ENCODE data around the gene TLE7.

The TLE7 gene

GRCh38 chr16:71441348-71442050 is 355 bp downstream of the TLE7 start:
- no peak overlapping the region for H3K4me2 ChIP-seq (ENCODE audit: low read length)
- TF ChIP-seq EZH2phosphoT487 (IDR thresholded peaks at IDR 0.05; ENCODE audit: low read depth) (no peak), CTCF (IDR thresholded peaks at IDR 0.05; ENCODE audit: low read depth, low read length) (no peak)
- H3K36me3 ChIP-seq (replicated peaks; ENCODE audit: low read depth, low read length), result no peaks in the 10 kb centered on the region
- no peaks in the 10 kb centered on the region for H4K20me1 ChIP-seq (ENCODE audit: insufficient read depth, low read length)
- H3K4me1 ChIP-seq (ENCODE audit: low read length), result no peaks in the 10 kb centered on the region
- H3K4me3 ChIP-seq (ENCODE audit: low read length), result no peak overlapping the region
- H2AFZ ChIP-seq (ENCODE audit: low read depth, low read length), result no peak overlapping the region
- H3K9me3 ChIP-seq (ENCODE audit: insufficient read depth, low read length), result no peaks in the 10 kb centered on the region
- H3K27me3 ChIP-seq (ENCODE audit: low read depth, low read length), result 0 out of 2 replicates have a peak, but pooled peaks cover 14% of the 10 kb centered on the region
- H3K79me2 ChIP-seq (ENCODE audit: low read length), result no peaks in the 10 kb centered on the region
- no peak overlapping the region for H3K9ac ChIP-seq (ENCODE audit: low read length)
- H3K27ac ChIP-seq (ENCODE audit: low read length), result no peak overlapping the region

- Histone ChIP-seq H3K9ac (ENCODE audit: low read length) (no peak overlapping the region), H4K20me1 (ENCODE audit: insufficient read depth, low read length) (no peaks in the 10 kb centered on the region), H3K4me1 (ENCODE audit: low read length) (no peaks in the 10 kb centered on the region), H3K36me3 (replicated peaks; ENCODE audit: low read depth, low read length) (no peaks in the 10 kb centered on the region), H3K4me3 (ENCODE audit: low read length) (no peak overlapping the region), H2AFZ (ENCODE audit: low read depth, low read length) (no peak overlapping the region), H3K4me2 (ENCODE audit: low read length) (no peak overlapping the region), H3K27me3 (ENCODE audit: low read depth, low read length) (0 out of 2 replicates have a peak, but pooled peaks cover 14% of the 10 kb centered on the region), H3K9me3 (ENCODE audit: insufficient read depth, low read length) (no peaks in the 10 kb centered on the region), H3K27ac (ENCODE audit: low read length) (no peak overlapping the region), H3K79me2 (ENCODE audit: low read length) (no peaks in the 10 kb centered on the region)
- no peak for TF ChIP-seq EZH2phosphoT487 (IDR thresholded peaks at IDR 0.05; ENCODE audit: low read depth)
- TF ChIP-seq CTCF (IDR thresholded peaks at IDR 0.05; ENCODE audit: low read depth, low read length), result peak; percentile 56
These were observed 1.0 kb downstream of the TLE7 start for GRCh38 chr16:71440669-71441347.

GRCh38 chr16:71439523-71439922 is 2.3 kb downstream of the TLE7 start:
- no peaks in the 10 kb centered on the region for H4K20me1 ChIP-seq (ENCODE audit: insufficient read depth, low read length)
- TF ChIP-seq EZH2phosphoT487 (IDR thresholded peaks at IDR 0.05; ENCODE audit: low read depth) (no peak), CTCF (IDR thresholded peaks at IDR 0.05; ENCODE audit: low read depth, low read length) (no peak)
- no peaks in the 10 kb centered on the region for H3K9me3 ChIP-seq (ENCODE audit: insufficient read depth, low read length)
- H3K4me2 ChIP-seq (ENCODE audit: low read length), result no peak overlapping the region
- no peaks in the 10 kb centered on the region for H3K4me1 ChIP-seq (ENCODE audit: low read length)
- no peak overlapping the region for H3K4me3 ChIP-seq (ENCODE audit: low read length)
- H3K9ac ChIP-seq (ENCODE audit: low read length), result no peak overlapping the region
- no peaks in the 10 kb centered on the region for H3K36me3 ChIP-seq (replicated peaks; ENCODE audit: low read depth, low read length)
- no peaks in the 10 kb centered on the region for H3K79me2 ChIP-seq (ENCODE audit: low read length)
- H3K27me3 ChIP-seq (ENCODE audit: low read depth, low read length), result 0 out of 2 replicates have a peak, but pooled peaks cover 14% of the 10 kb centered on the region
- H3K27ac ChIP-seq (ENCODE audit: low read length), result no peak overlapping the region
- H2AFZ ChIP-seq (ENCODE audit: low read depth, low read length), result no peak overlapping the region

- Histone ChIP-seq H3K9ac (ENCODE audit: low read length) (no peak overlapping the region), H2AFZ (ENCODE audit: low read depth, low read length) (no peak overlapping the region)
These were observed 5.4 kb downstream of the TLE7 start for GRCh38 chr16:71436473-71436872.

More at GRCh38 chr16:71436473-71436872, 5.4 kb downstream of the TLE7 start:
- Histone ChIP-seq H3K27me3 (ENCODE audit: low read depth, low read length) (0 out of 2 replicates have a peak, but pooled peaks cover 14% of the 10 kb centered on the region), H3K9me3 (ENCODE audit: insufficient read depth, low read length) (no peaks in the 10 kb centered on the region), H3K4me3 (ENCODE audit: low read length) (no peak overlapping the region), H4K20me1 (ENCODE audit: insufficient read depth, low read length) (no peaks in the 10 kb centered on the region), H3K36me3 (replicated peaks; ENCODE audit: low read depth, low read length) (no peaks in the 10 kb centered on the region), H3K27ac (ENCODE audit: low read length) (no peak overlapping the region), H3K4me1 (ENCODE audit: low read length) (no peaks in the 10 kb centered on the region), H3K79me2 (ENCODE audit: low read length) (no peaks in the 10 kb centered on the region), H3K4me2 (ENCODE audit: low read length) (no peak overlapping the region)
- TF ChIP-seq CTCF (IDR thresholded peaks at IDR 0.05; ENCODE audit: low read depth, low read length) (no peak), EZH2phosphoT487 (IDR thresholded peaks at IDR 0.05; ENCODE audit: low read depth) (no peak)
